ENCODE results near the gene ATP6V0E1. TPM values are rescaled to one million over a fixed set of nuclear protein-coding genes. Genes with fewer than 3 reads are reported as not detected.

The ATP6V0E1 gene
- total RNA-seq, 1 donor from 2014 or later = 285 TPM

GRCh38 chr5:173011566-173011965, 28.0 kb downstream of the ATP6V0E1 start:
- DNase-seq (no peak), ATAC-seq (peak; percentile 75 to 77)
- Histone ChIP-seq H3K27ac (peak overlapping the region; percentile 72), H3K27me3 (ENCODE audit: low read depth) (no peaks in the 10 kb centered on the region), H3K4me1 (peaks cover 92% of the 10 kb centered on the region), H3K36me3 (no peaks in the 10 kb centered on the region), H3K9me3 (no peaks in the 10 kb centered on the region), H3K4me3 (no peak overlapping the region)
- TF ChIP-seq, protein P1, sequence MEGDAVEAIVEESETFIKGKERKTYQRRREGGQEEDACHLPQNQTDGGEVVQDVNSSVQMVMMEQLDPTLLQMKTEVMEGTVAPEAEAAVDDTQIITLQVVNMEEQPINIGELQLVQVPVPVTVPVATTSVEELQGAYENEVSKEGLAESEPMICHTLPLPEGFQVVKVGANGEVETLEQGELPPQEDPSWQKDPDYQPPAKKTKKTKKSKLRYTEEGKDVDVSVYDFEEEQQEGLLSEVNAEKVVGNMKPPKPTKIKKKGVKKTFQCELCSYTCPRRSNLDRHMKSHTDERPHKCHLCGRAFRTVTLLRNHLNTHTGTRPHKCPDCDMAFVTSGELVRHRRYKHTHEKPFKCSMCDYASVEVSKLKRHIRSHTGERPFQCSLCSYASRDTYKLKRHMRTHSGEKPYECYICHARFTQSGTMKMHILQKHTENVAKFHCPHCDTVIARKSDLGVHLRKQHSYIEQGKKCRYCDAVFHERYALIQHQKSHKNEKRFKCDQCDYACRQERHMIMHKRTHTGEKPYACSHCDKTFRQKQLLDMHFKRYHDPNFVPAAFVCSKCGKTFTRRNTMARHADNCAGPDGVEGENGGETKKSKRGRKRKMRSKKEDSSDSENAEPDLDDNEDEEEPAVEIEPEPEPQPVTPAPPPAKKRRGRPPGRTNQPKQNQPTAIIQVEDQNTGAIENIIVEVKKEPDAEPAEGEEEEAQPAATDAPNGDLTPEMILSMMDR (IDR thresholded peaks at IDR 0.05) = no peak
- intact Hi-C loops (cut with DNase I) = no loop called here

GRCh38 chr5:173012882-173013281, 29.3 kb downstream of the ATP6V0E1 start:
- ATAC-seq (no peak), DNase-seq (peak; percentile 77)
- H3K27me3 ChIP-seq (ENCODE audit: low read depth) = no peaks in the 10 kb centered on the region
- intact Hi-C loops (cut with DNase I) = no loop called here
- H3K9me3 ChIP-seq = no peaks in the 10 kb centered on the region
- peak overlapping the region; percentile 67 for H3K27ac ChIP-seq
- H3K4me3 ChIP-seq = no peak overlapping the region
- H3K4me1 ChIP-seq = peaks cover 90% of the 10 kb centered on the region
- no peaks in the 10 kb centered on the region for H3K36me3 ChIP-seq
- TF ChIP-seq, protein P1 (IDR thresholded peaks at IDR 0.05) = no peak

GRCh38 chr5:173014671-173015070, 31.1 kb downstream of the ATP6V0E1 start:
- TF ChIP-seq, protein P1 (IDR thresholded peaks at IDR 0.05) = no peak
- intact Hi-C loops (cut with DNase I) = no loop called here
- no peaks in the 10 kb centered on the region for H3K36me3 ChIP-seq
- H3K27ac ChIP-seq = peak overlapping the region; percentile 70
- no peaks in the 10 kb centered on the region for H3K27me3 ChIP-seq (ENCODE audit: low read depth)
- no peaks in the 10 kb centered on the region for H3K9me3 ChIP-seq
- H3K4me1 ChIP-seq = peaks cover 87% of the 10 kb centered on the region
- DNase-seq (no peak), ATAC-seq (no peak)
- no peak overlapping the region for H3K4me3 ChIP-seq

- no peaks in the 10 kb centered on the region for H3K9me3 ChIP-seq
- H3K27me3 ChIP-seq (ENCODE audit: low read depth) = no peaks in the 10 kb centered on the region
- DNase-seq = no peak
- TF ChIP-seq, protein P1 (IDR thresholded peaks at IDR 0.05) = no peak
- H3K36me3 ChIP-seq = peaks cover 5% of the 10 kb centered on the region
- peak overlapping the region; percentile 70 for H3K27ac ChIP-seq
- no peak overlapping the region for H3K4me3 ChIP-seq
- intact Hi-C loops (cut with DNase I) = no loop called here
- peaks cover 82% of the 10 kb centered on the region for H3K4me1 ChIP-seq
- ATAC-seq = no peak
Observed at GRCh38 chr5:173015192-173015591, 31.6 kb downstream of the ATP6V0E1 start.

DNA sequence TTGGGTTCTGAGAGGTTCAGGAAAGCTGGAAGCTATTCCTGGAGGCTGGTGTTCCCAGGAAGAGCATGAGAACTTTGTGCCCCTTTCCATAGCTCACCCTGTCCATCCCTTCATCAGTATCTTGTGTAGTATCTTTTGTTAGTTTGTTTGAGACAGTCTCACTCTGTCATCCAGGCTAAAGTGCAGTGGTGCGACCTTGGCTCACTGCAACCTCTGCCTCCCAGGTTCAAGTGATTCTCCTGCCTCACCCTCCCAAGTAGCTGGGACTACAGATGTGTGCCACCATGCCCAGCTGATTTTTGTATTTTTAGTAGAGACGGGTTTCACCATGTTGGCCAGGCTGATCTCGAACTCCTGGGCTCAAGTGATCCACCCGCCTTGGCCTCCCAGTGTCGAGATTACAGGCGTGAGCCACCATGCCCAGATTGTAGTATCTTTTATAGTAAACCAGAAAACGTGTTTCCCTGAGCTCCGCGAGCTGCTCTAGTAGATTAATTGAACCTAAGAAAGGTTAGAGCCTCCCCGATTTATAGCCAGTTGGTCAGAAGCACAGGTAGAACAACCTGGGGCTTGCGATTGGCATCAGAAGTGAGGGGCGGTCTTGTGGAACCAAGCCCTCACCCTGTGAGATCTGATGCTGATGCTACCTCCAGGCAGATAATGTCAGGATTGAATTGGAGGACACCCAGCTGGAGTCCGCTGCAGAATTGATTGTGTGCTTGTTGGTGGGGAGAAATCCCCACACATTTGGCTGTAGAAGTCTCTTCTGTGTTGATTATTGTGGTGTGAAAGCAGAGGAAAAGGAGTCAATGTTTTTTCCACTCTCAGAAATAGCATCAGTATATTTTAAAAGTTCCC, 32.3 kb downstream of the ATP6V0E1 start:
- intact Hi-C loops (cut with DNase I) = no loop called here
- no peak for ATAC-seq
- no peak for DNase-seq
- no peaks in the 10 kb centered on the region for H3K27me3 ChIP-seq (ENCODE audit: low read depth)
- H3K9me3 ChIP-seq = no peaks in the 10 kb centered on the region
- peaks cover 11% of the 10 kb centered on the region for H3K36me3 ChIP-seq
- no peak overlapping the region for H3K4me3 ChIP-seq
- H3K27ac ChIP-seq = peak overlapping the region; percentile 70
- TF ChIP-seq, protein P1 (IDR thresholded peaks at IDR 0.05) = no peak
- peaks cover 76% of the 10 kb centered on the region for H3K4me1 ChIP-seq

Data from lower lobe of right lung (tissue), 2 donors.